GM12878 (cell line): ENCODE measurements around the gene PCDHGA5. TPM values are rescaled to one million over a fixed set of nuclear protein-coding genes. Genes with fewer than 3 reads are reported as not detected.

ENCODE experiments used
- ATAC-seq: fragments of 200-7000 bp; cut with Tn5 transposase; 3 replicates; pipeline ENCODE4 v1.9.1; 2020; ENCODE audit warnings: mild to moderate bottlenecking, moderate library complexity
- BruUV-seq: library from RNA; stranded (reverse); fragments of 400-500 nt; replicated peaks from 2 replicates; lab custom pipeline; 2021; lab: Mats Ljungman, UMichigan
- CTCF ChIA-PET: fragments of 300-600 bp; sonication (Branson Sonifier 250); formaldehyde crosslinking; extraction: SDS; loops from one replicate; lab custom pipeline; 2021; ENCODE audit warnings: inconsistent platforms; lab: Yijun Ruan, JAX
- POLR2A ChIA-PET: fragments of 350-600 bp; formaldehyde crosslinking; extraction: SDS; loops from one replicate; lab custom pipeline; 2021; ENCODE audit warnings: inconsistent platforms; lab: Charles Lee
- RAD21 ChIA-PET: fragments of 300-600 bp; sonication (Branson Sonifier 250); formaldehyde crosslinking; loops from one replicate; lab custom pipeline; 2023; ENCODE audit warnings: antibody characterized with exemption; ENCODE audit not compliant: unreplicated experiment; lab: Charles Lee
- SMC1A ChIA-PET: fragments of 300-600 bp; sonication (Branson Sonifier 250); formaldehyde crosslinking; loops from one replicate; lab custom pipeline; 2023; ENCODE audit not compliant: unreplicated experiment, uncharacterized antibody; lab: Charles Lee
- DNase-seq: peaks from one replicate; pipeline ENCODE4 v3.0.0-alpha.2; 2011; ENCODE audit warnings: low read depth, low spot score
- FAIRE-seq: peaks from 3 replicates; lab custom pipeline; 2011; peaks lifted over from hg19 to GRCh38; lab: Jason Lieb, UNC
- H2AFZ ChIP-seq: 2 replicates; pipeline ENCODE4 v1.6.0; 2011; ENCODE audit warnings: low read depth, low read length, control low read depth; ENCODE audit not compliant: control insufficient read depth
- H3K27ac ChIP-seq: 2 replicates; pipeline ENCODE4 v1.5.1; 2011; ENCODE audit warnings: control low read depth; ENCODE audit not compliant: control insufficient read depth, insufficient read depth
- H3K27me3 ChIP-seq, 2 experiments: replicated peaks in 1 of 2; 2 replicates each; pipeline versions ENCODE4 v1.6.0 to v1.6.1; 2011; ENCODE audit warnings: low read length in 1 of 2; ENCODE audit not compliant: control insufficient read depth in 2 of 2, insufficient read depth in 2 of 2
- H3K36me3 ChIP-seq, 2 experiments: 2 replicates each; pipeline ENCODE4 v1.5.1; 2011; ENCODE audit warnings: low read length in 1 of 2; ENCODE audit not compliant: control insufficient read depth in 2 of 2, insufficient read depth in 2 of 2
- H3K4me1 ChIP-seq: 2 replicates; pipeline ENCODE4 v1.6.1; 2011; ENCODE audit warnings: mild to moderate bottlenecking, low read length, moderate library complexity, mixed read lengths; ENCODE audit not compliant: control insufficient read depth, insufficient read depth
- H3K4me2 ChIP-seq: 2 replicates; pipeline ENCODE4 v1.6.0; 2011; ENCODE audit warnings: control low read depth; ENCODE audit not compliant: control insufficient read depth, insufficient read depth
- H3K4me3 ChIP-seq: fragments of 200-600 bp; sonication (generic); 2 replicates; pipeline ENCODE4 v1.5.1; 2016
- H3K79me2 ChIP-seq: 2 replicates; pipeline ENCODE4 v1.6.0; 2011; ENCODE audit warnings: low read length; ENCODE audit not compliant: control insufficient read depth, insufficient read depth
- H3K9ac ChIP-seq: 2 replicates; pipeline ENCODE4 v1.8.0; 2011; ENCODE audit warnings: low read length, control low read depth, mixed read lengths; ENCODE audit not compliant: control insufficient read depth, insufficient read depth
- H3K9me3 ChIP-seq: replicated peaks from 3 replicates; pipeline ENCODE4 v1.5.1; 2011; ENCODE audit warnings: mild to moderate bottlenecking, low read length; ENCODE audit not compliant: control insufficient read depth, insufficient read depth
- H4K20me1 ChIP-seq: 2 replicates; pipeline ENCODE4 v1.6.0; 2011; ENCODE audit not compliant: control insufficient read depth, insufficient read depth
- HCFC1 ChIP-seq: fragments of 150-350 bp; IDR thresholded peaks from 2 replicates; pipeline ENCODE4 v1.6.1; 2014; ENCODE audit warnings: low read length
- KLF5 ChIP-seq: fragments of 450-650 bp; IDR thresholded peaks from 2 replicates; pipeline ENCODE4 v1.6.1; 2014; ENCODE audit warnings: mild to moderate bottlenecking; ENCODE audit not compliant: partially characterized antibody
- MTA2 ChIP-seq: fragments of 450-650 bp; IDR thresholded peaks from 2 replicates; pipeline ENCODE4 v1.6.1; 2016; ENCODE audit warnings: low read depth, mild to moderate bottlenecking, moderate library complexity
- MTA3 ChIP-seq: IDR thresholded peaks from 2 replicates; pipeline ENCODE4 v1.6.1; 2012; ENCODE audit warnings: low read length, inconsistent platforms, borderline replicate concordance
- NR2C1 ChIP-seq: fragments of 450-650 bp; IDR thresholded peaks from 2 replicates; pipeline ENCODE4 v1.6.1; 2017; ENCODE audit warnings: antibody characterized with exemption, mild to moderate bottlenecking, moderate library complexity
- RAD21 ChIP-seq: IDR thresholded peaks from 2 replicates; pipeline ENCODE4 v1.6.1; 2011; ENCODE audit warnings: mild to moderate bottlenecking, low read depth, low read length, moderate library complexity; ENCODE audit not compliant: insufficient read depth
- SMC3 ChIP-seq: IDR thresholded peaks from 2 replicates; pipeline ENCODE4 v1.6.1; 2011; ENCODE audit warnings: low read length, improper control_type of control experiment, borderline replicate concordance
- ZSCAN29 ChIP-seq: fragments of 450-650 bp; IDR thresholded peaks from 2 replicates; pipeline ENCODE4 v1.6.1; 2017; ENCODE audit warnings: mild to moderate bottlenecking, moderate library complexity
- WGBS: methylation state at CpG from one replicate; pipeline ENCODE4 v1.1.6; 2016; ENCODE audit warnings: low lambda C conversion rate; ENCODE audit not compliant: insufficient replicate concordance, insufficient coverage; ENCODE audit errors: missing lambda C conversion rate; 5-methylcytosine and 5-hydroxymethylcytosine counted together
- in situ Hi-C: fragments of 300-500 bp; cut with MboI; formaldehyde crosslinking; loops from 9 replicates; pipeline ENCODE4 v1.14.3; 2018; ENCODE audit warnings: mixed read lengths
- intact Hi-C: fragments of 100-400 bp; cut with micrococcal nuclease; formaldehyde crosslinking; loops from one replicate; pipeline ENCODE4 v1.14.2; 2022; ENCODE audit not compliant: unreplicated experiment
- polyA plus RNA-seq, 11 experiments: library from polyadenylated mRNA; depleted of rRNA in 4 of 11; unstranded in 6 of 11; stranded (reverse) in 5 of 11; fragments of >200 nt; fragmentation: Nextera tagmentation in 4 of 11; fragmentation: Illumina TruSeq in 1 of 11; extraction: Ambion mirVana in 4 of 11; extraction: Trizol in 1 of 11; gene quantifications; 1 replicate in 1 of 11; 2 replicates in 10 of 11; pipeline versions ENCODE4 v1.2.1 to v1.2.3, GENCODE V29; 2011 to 2016; ENCODE audit warnings: inconsistent platforms in 2 of 11, missing spikeins in 2 of 11, low read depth in 1 of 11
- total RNA-seq, 4 experiments: library from RNA; depleted of rRNA in 3 of 4; stranded (reverse); fragments of >200 nt in 3 of 4; fragmentation: Illumina TruSeq in 1 of 4; extraction: Trizol in 1 of 4; gene quantifications; 2 replicates each; pipeline versions ENCODE4 v1.2.1 to v1.2.3, GENCODE V29; 2013 to 2021
- TF ChIP-seq, protein P1 (sequence below), 3 experiments: IDR thresholded peaks in 2 of 3; conservative IDR thresholded peaks in 1 of 3; 2 replicates each; pipeline ENCODE4 v1.5.1; 2011; ENCODE audit warnings: low read depth in 3 of 3, low read length in 3 of 3, mild to moderate bottlenecking in 3 of 3, control low read depth in 2 of 3, moderate library complexity in 2 of 3, inconsistent platforms in 1 of 3, mixed read lengths in 1 of 3; ENCODE audit not compliant: control insufficient read depth in 2 of 3, insufficient read depth in 1 of 3; ENCODE audit errors: extremely low read depth in 1 of 3

Gene PCDHGA5
- total and polyA plus RNA-seq, 10 of the 15 experiments (the other 5 are each of a cell fraction or from before 2014, with no cell fraction given), result 0.10 to 0.23 (median 0.16) TPM; not detected in 4

GRCh38 chr5:141369994-141370848 lies 6.3 kb downstream of the PCDHGA5 start, which contains the start of gene PCDHGB3:
TSS of gene PCDHGB3 (plus strand) at chr5:141370242. CDS start at chr5:141370395, 153 bp downstream.
- POLR2A ChIA-PET, result interaction anchor here (1.8 kb wide), 1 partner anchor 50 kb away, joined by 7 read pairs; the partner anchor contains the start of gene TAF7
- H3K4me1 ChIP-seq, result no peaks in the 10 kb centered on the region
- TF ChIP-seq SMC3 (peak; percentile 30; the same call in 1 of the 2 replicates), KLF5 (no peak), ZSCAN29 (peak; percentile 79; the same call in 1 of the 2 replicates), RAD21 (0 out of 2 replicates have a peak, but pooled peaks have one; percentile 1), MTA3 (no peak), HCFC1 (no peak), MTA2 (no peak), NR2C1 (no peak)
- TF ChIP-seq, protein P1, sequence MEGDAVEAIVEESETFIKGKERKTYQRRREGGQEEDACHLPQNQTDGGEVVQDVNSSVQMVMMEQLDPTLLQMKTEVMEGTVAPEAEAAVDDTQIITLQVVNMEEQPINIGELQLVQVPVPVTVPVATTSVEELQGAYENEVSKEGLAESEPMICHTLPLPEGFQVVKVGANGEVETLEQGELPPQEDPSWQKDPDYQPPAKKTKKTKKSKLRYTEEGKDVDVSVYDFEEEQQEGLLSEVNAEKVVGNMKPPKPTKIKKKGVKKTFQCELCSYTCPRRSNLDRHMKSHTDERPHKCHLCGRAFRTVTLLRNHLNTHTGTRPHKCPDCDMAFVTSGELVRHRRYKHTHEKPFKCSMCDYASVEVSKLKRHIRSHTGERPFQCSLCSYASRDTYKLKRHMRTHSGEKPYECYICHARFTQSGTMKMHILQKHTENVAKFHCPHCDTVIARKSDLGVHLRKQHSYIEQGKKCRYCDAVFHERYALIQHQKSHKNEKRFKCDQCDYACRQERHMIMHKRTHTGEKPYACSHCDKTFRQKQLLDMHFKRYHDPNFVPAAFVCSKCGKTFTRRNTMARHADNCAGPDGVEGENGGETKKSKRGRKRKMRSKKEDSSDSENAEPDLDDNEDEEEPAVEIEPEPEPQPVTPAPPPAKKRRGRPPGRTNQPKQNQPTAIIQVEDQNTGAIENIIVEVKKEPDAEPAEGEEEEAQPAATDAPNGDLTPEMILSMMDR (IDR thresholded peaks at IDR 0.05 in 2 of 3, conservative IDR thresholded peaks at IDR 0.05 in 1 of 3; ENCODE audit: control insufficient read depth in 2 of 3, extremely low read depth in 1 of 3, insufficient read depth in 1 of 3, low read depth in 3 of 3, low read length in 3 of 3), result peak; percentile 38 to 72 (median 43)
- TF ChIP-seq, all 136 proteins: peak for 4
- Histone ChIP-seq H3K9ac (no peak within 1 kb of the TSS), H3K79me2 (no peaks in the 10 kb centered on the region), H3K36me3 (no peaks in the 10 kb centered on the region), H3K27ac (no peak within 1 kb of the TSS), H4K20me1 (no peaks in the 10 kb centered on the region), H2AFZ (peak within 1 kb of the TSS; percentile 75), H3K4me2 (0 out of 2 replicates have a peak within 1 kb of the TSS, but pooled peaks have one; percentile 17), H3K27me3 (no peaks in the 10 kb centered on the region; a peak in 1 of 4 replicates), H3K4me3 (0 out of 2 replicates have a peak within 1 kb of the TSS, but pooled peaks have one; percentile 18), H3K9me3 (peaks cover 25% of the 10 kb centered on the region; the same call in 2 of the 3 replicates)
- SMC1A ChIA-PET, result interaction anchor here (0.6 to 2.6 kb wide), 20 partner anchors 33 to 628 kb away, joined by 3 to 17 read pairs (median 4); partner anchors contain the start of genes PCDHGA10, PCDHGA11, PCDHGA12 and PCDHGC3
- ATAC-seq (peak; percentile 96), FAIRE-seq (no peak), DNase-seq (no peak)
- RAD21 ChIA-PET, result interaction anchor here (0.6 to 2.4 kb wide), 15 partner anchors 12 to 220 kb away, joined by 3 to 24 read pairs (median 4); partner anchors contain the start of genes PCDHGA10, PCDHGA11, PCDHGA12 and PCDHGC3
- CTCF ChIA-PET, result interaction anchor here (0.6 to 3.2 kb wide), 34 partner anchors 10 to 196 kb away, joined by 3 to 40 read pairs (median 5); partner anchors contain the start of genes PCDHGA10, PCDHGA11, PCDHGA12 and PCDHGB5
- intact Hi-C loops (no loop called here), in situ Hi-C loops (no loop called here)
- no TSS peak for BruUV-seq
- 13% methylated on average over 32 of the region's 32 CpGs for WGBS
